GM23338 (cell line): Measurements from ENCODE around the gene GPC5.

Experiments
- EZH2phosphoT487 ChIP-seq: fragments of 200-600 bp; sonication (generic); IDR thresholded peaks from one replicate; pipeline ENCODE4 v1.8.1; 2018; ENCODE audit warnings: antibody characterized with exemption; ENCODE audit not compliant: unreplicated experiment
- REST ChIP-seq: IDR thresholded peaks from one replicate; pipeline ENCODE4 v1.6.1; 2018; ENCODE audit warnings: antibody characterized with exemption; ENCODE audit not compliant: unreplicated experiment
- TF ChIP-seq, protein P1 (sequence below), 2 experiments: fragments of 200-600 bp in 1 of 2; sonication (generic) in 1 of 2; conservative IDR thresholded peaks; 2 replicates each; pipeline versions ENCODE4 v1.5.1 to v1.6.1; 2016 to 2017; ENCODE audit warnings: antibody characterized with exemption in 2 of 2, low read depth in 2 of 2, mild to moderate bottlenecking in 2 of 2, moderate library complexity in 1 of 2

DNA sequence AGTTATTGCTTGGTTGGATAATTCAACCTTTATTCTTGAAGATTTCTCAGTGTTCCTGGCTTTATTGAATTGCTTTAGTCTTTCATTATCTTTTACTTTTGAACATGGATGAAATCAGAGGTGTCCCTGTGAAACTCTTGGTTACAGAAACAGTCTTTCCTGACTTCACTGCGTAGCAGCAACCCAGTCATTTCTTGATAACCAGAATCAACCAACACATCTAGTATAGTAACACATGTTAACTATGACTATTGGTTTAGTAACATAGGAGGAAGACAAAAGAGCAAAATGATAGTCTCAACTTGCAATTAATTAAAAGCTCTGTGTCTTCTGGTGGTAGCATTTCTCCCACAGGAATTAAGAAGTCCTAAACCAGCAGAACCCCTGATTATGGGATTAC is 393.6 kb downstream of the GPC5 start:
- TF ChIP-seq, protein P1, sequence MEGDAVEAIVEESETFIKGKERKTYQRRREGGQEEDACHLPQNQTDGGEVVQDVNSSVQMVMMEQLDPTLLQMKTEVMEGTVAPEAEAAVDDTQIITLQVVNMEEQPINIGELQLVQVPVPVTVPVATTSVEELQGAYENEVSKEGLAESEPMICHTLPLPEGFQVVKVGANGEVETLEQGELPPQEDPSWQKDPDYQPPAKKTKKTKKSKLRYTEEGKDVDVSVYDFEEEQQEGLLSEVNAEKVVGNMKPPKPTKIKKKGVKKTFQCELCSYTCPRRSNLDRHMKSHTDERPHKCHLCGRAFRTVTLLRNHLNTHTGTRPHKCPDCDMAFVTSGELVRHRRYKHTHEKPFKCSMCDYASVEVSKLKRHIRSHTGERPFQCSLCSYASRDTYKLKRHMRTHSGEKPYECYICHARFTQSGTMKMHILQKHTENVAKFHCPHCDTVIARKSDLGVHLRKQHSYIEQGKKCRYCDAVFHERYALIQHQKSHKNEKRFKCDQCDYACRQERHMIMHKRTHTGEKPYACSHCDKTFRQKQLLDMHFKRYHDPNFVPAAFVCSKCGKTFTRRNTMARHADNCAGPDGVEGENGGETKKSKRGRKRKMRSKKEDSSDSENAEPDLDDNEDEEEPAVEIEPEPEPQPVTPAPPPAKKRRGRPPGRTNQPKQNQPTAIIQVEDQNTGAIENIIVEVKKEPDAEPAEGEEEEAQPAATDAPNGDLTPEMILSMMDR (conservative IDR thresholded peaks at IDR 0.05; ENCODE audit: low read depth in 2 of 2), result no peak
- no peak for TF ChIP-seq EZH2phosphoT487
- no peak for TF ChIP-seq REST
